ENCODE results near the gene RPL41. TPM values are rescaled to one million over a fixed set of nuclear protein-coding genes. Genes with fewer than 3 reads are reported as not detected.
"Not testable (repeated sequence)": the region's sequence is repeated elsewhere in the genome, so short reads cannot be mapped to it uniquely, and the experiment has no call there.

Gene RPL41
- polyA plus RNA-seq, 1 of the 3 experiments (the other 2 are of a cell fraction): 12,464 TPM

- Histone ChIP-seq H3K4me2 (no peak overlapping the region), H3F3A (replicated peaks; ENCODE audit: insufficient read depth) (peaks cover 31% of the 10 kb centered on the region), H3K4me3 (ENCODE audit: low read depth in 2 of 2, low read length in 1 of 2) (no peak overlapping the region), H3K4me1 (ENCODE audit: control insufficient read depth in 1 of 2, insufficient read depth in 2 of 2, low read depth in 1 of 2, low read length in 1 of 2) (peaks cover 29 to 35% of the 10 kb centered on the region in 2 experiments), H2AFZ (ENCODE audit: low read depth) (no peak overlapping the region), H3K27ac (ENCODE audit: low read depth in 2 of 2, low read length in 1 of 2) (no peak overlapping the region), H3K9me3 (no peaks in the 10 kb centered on the region), H3K9me2 (no peaks in the 10 kb centered on the region), H3K36me3 (replicated peaks in 1 of 2; ENCODE audit: control insufficient read depth in 1 of 2, insufficient read depth in 2 of 2, low read length in 1 of 2) (peaks cover 15 to 21% of the 10 kb centered on the region in 2 experiments), H3K9ac (no peak overlapping the region), H4K20me1 (ENCODE audit: insufficient read depth) (peaks cover 12% of the 10 kb centered on the region), H3K79me2 (ENCODE audit: insufficient read depth) (peaks cover 57% of the 10 kb centered on the region), H3K27me3 (ENCODE audit: insufficient read depth) (no peaks in the 10 kb centered on the region)
- TF ChIP-seq EP300 (IDR thresholded peaks at IDR 0.05; ENCODE audit: borderline replicate concordance in 1 of 2, low read depth in 1 of 2, low read length in 1 of 2) (no peak), GABPA (IDR thresholded peaks at IDR 0.05; ENCODE audit: low read depth) (no peak), EZH2phosphoT487 (IDR thresholded peaks at IDR 0.05; ENCODE audit: borderline replicate concordance, low read depth) (no peak), TCF12 (IDR thresholded peaks at IDR 0.05) (no peak), RCOR1 (IDR thresholded peaks at IDR 0.05; ENCODE audit: low read length) (no peak), MEF2A (IDR thresholded peaks at IDR 0.05; ENCODE audit: borderline replicate concordance, low read depth) (no peak), NRF1 (IDR thresholded peaks at IDR 0.05; ENCODE audit: low read depth, low read length) (no peak), FOXM1 (IDR thresholded peaks at IDR 0.05; ENCODE audit: low read depth) (no peak), SIN3A (IDR thresholded peaks at IDR 0.05; ENCODE audit: borderline replicate concordance, low read depth, low read length) (no peak), MAX (IDR thresholded peaks at IDR 0.05; ENCODE audit: low read depth) (no peak), ELF1 (IDR thresholded peaks at IDR 0.05) (no peak), MXI1 (IDR thresholded peaks at IDR 0.05; ENCODE audit: low read depth, low read length) (no peak), GATA2 (CRISPR knock-in tag; IDR thresholded peaks at IDR 0.05) (no peak), RAD21 (IDR thresholded peaks at IDR 0.05; ENCODE audit: low read length) (no peak)
- no peak for DNase-seq
- CTCF ChIA-PET: interaction anchor here (0.6 to 2.4 kb wide), 4 partner anchors 29 to 366 kb away, joined by 3 to 14 read pairs (median 8); partner anchors contain the start of gene SMARCC2
- WGBS (ENCODE audit: low lambda C conversion rate): 97% methylated on average over 11 of the region's 11 CpGs
- POLR2A ChIA-PET: no interaction called here
Measured at GRCh38 chr12:56155256-56155845, 38.9 kb downstream of the RPL41 start.

GRCh38 chr12:56156464-56157200, 40.2 kb downstream of the RPL41 start:
- peak overlapping the region in 1 of 2 experiments; percentile 70; a peak in 2 of 4 replicates for H3K27ac ChIP-seq (ENCODE audit: low read depth in 2 of 2, low read length in 1 of 2)
- H3K4me1 ChIP-seq (ENCODE audit: control insufficient read depth in 1 of 2, insufficient read depth in 2 of 2, low read depth in 1 of 2, low read length in 1 of 2): peaks cover 33 to 43% of the 10 kb centered on the region in 2 experiments
- H3K4me3 ChIP-seq (ENCODE audit: low read depth in 2 of 2, low read length in 1 of 2): peak overlapping the region in 1 of 2 experiments; percentile 58; a peak in 1 of 4 replicates
- H3K27me3 ChIP-seq (ENCODE audit: insufficient read depth); H3K4me2 ChIP-seq; H3K9me3 ChIP-seq; H3K9ac ChIP-seq; DNase-seq; H3K9me2 ChIP-seq; H2AFZ ChIP-seq (ENCODE audit: low read depth): not testable (repeated sequence)
- 96% methylated on average over 21 of the region's 21 CpGs for WGBS (ENCODE audit: low lambda C conversion rate)
- CTCF ChIA-PET: interaction anchor here (0.7 to 3.6 kb wide), 5 partner anchors 30 to 48 kb away, joined by 4 to 13 read pairs (median 8); partner anchors contain the start of genes SMARCC2 and ZC3H10
- peaks cover 39% of the 10 kb centered on the region for H3F3A ChIP-seq (replicated peaks; ENCODE audit: insufficient read depth)
- peaks cover 28 to 34% of the 10 kb centered on the region in 2 experiments for H3K36me3 ChIP-seq (replicated peaks in 1 of 2; ENCODE audit: control insufficient read depth in 1 of 2, insufficient read depth in 2 of 2, low read length in 1 of 2)
- POLR2A ChIA-PET: interaction anchor here (0.6 kb wide), 1 partner anchor 28 kb away, joined by 5 read pairs; no protein-coding TSS in a partner anchor
- peaks cover 24% of the 10 kb centered on the region for H4K20me1 ChIP-seq (ENCODE audit: insufficient read depth)
- peaks cover 70% of the 10 kb centered on the region for H3K79me2 ChIP-seq (ENCODE audit: insufficient read depth)
